ENCODE measurements around the gene EXOC4. TPM values are rescaled to one million over a fixed set of nuclear protein-coding genes. Genes with fewer than 3 reads are reported as not detected.

Gene EXOC4
- total RNA-seq, 2 experiments from 2014 or later = 58.0 to 59.9 TPM

DNA sequence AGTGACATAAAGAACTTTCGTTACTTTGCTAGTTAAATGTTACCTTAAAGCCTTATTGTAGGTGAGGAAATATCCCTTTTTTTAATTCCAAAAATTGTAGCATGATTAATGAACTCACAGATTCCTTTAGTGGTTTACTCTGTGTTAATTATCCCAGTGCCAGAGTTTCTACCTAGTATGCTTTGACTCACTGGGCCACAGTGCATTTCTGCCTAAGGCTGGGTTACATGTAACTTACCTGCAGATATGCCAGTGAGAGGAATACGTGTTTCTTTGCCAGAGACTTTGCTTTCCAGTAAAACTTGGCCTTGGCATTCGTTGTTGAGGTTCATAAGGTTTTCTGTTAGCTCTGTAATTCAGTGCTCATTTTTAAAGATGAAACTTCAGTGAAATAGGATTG is 493.4 kb downstream of the EXOC4 start:
- Mint-ChIP-seq H3K36me3 (ENCODE audit: low read depth) (peaks cover 8% of the 10 kb centered on the region), H3K9me3 (no peaks in the 10 kb centered on the region), H3K27ac (no peak overlapping the region), H3K4me1 (ENCODE audit: low read depth) (no peaks in the 10 kb centered on the region), H3K4me3 (no peak overlapping the region), H3K27me3 (no peaks in the 10 kb centered on the region)
- no peak overlapping the region for H3K4me3 ChIP-seq (ENCODE audit: low read length)
- DNase-seq = no peak
- no peak for TF ChIP-seq CTCF (IDR thresholded peaks at IDR 0.05)
- no peaks in the 10 kb centered on the region for H3K36me3 ChIP-seq (ENCODE audit: insufficient read depth, low read length)
- ChIA-PET CTCF (no interaction called here), POLR2A (no interaction called here)
- ATAC-seq (ENCODE audit: poor library complexity) = no peak
- no peaks in the 10 kb centered on the region for H3K27me3 ChIP-seq (ENCODE audit: control insufficient read depth in 1 of 2, insufficient read depth in 2 of 2, low read length in 2 of 2)
- H3K4me1 ChIP-seq (ENCODE audit: insufficient read depth, low read length) = no peaks in the 10 kb centered on the region
- no peaks in the 10 kb centered on the region for H3K9me3 ChIP-seq (ENCODE audit: control insufficient read depth in 1 of 2, insufficient read depth in 1 of 2, low read length in 2 of 2)
- intact Hi-C loops (cut with DNase I, micrococcal nuclease) = no loop called here
- no peak overlapping the region for H3K27ac ChIP-seq (ENCODE audit: low read depth in 1 of 2, low read length in 2 of 2)

- Histone ChIP-seq H3K4me1 (ENCODE audit: insufficient read depth, low read length) (no peaks in the 10 kb centered on the region), H3K36me3 (ENCODE audit: insufficient read depth, low read length) (no peaks in the 10 kb centered on the region), H3K4me3 (ENCODE audit: low read length) (no peak overlapping the region), H3K9me3 (ENCODE audit: control insufficient read depth in 1 of 2, insufficient read depth in 1 of 2, low read length in 2 of 2) (no peaks in the 10 kb centered on the region), H3K27ac (ENCODE audit: low read depth in 1 of 2, low read length in 2 of 2) (no peak overlapping the region), H3K27me3 (ENCODE audit: control insufficient read depth in 1 of 2, insufficient read depth in 2 of 2, low read length in 2 of 2) (no peaks in the 10 kb centered on the region)
- no peaks in the 10 kb centered on the region for H3K9me3 Mint-ChIP-seq
- H3K27me3 Mint-ChIP-seq = no peaks in the 10 kb centered on the region
- no peak overlapping the region for H3K27ac Mint-ChIP-seq
- CTCF ChIA-PET = no interaction called here
- H3K36me3 Mint-ChIP-seq (ENCODE audit: low read depth) = peaks cover 8% of the 10 kb centered on the region
- H3K4me3 Mint-ChIP-seq = no peak overlapping the region
- H3K4me1 Mint-ChIP-seq (ENCODE audit: low read depth) = no peaks in the 10 kb centered on the region
- POLR2A ChIA-PET = no interaction called here
- ATAC-seq (ENCODE audit: poor library complexity) (no peak), DNase-seq (no peak)
- intact Hi-C loops (cut with DNase I, micrococcal nuclease) = no loop called here
- TF ChIP-seq CTCF (IDR thresholded peaks at IDR 0.05) = no peak
Measured at GRCh38 chr7:133746847-133747246, 494.0 kb downstream of the EXOC4 start.

- DNase-seq = no peak
- Histone ChIP-seq H3K9me3 (ENCODE audit: control insufficient read depth in 1 of 2, insufficient read depth in 1 of 2, low read length in 2 of 2) (no peaks in the 10 kb centered on the region), H3K27me3 (ENCODE audit: control insufficient read depth in 1 of 2, insufficient read depth in 2 of 2, low read length in 2 of 2) (no peaks in the 10 kb centered on the region), H3K4me1 (ENCODE audit: insufficient read depth, low read length) (no peaks in the 10 kb centered on the region), H3K4me3 (ENCODE audit: low read length) (no peak overlapping the region), H3K36me3 (ENCODE audit: insufficient read depth, low read length) (no peaks in the 10 kb centered on the region), H3K27ac (ENCODE audit: low read depth in 1 of 2, low read length in 2 of 2) (no peak overlapping the region)
- peaks cover 8% of the 10 kb centered on the region for H3K36me3 Mint-ChIP-seq (ENCODE audit: low read depth)
- no peaks in the 10 kb centered on the region for H3K27me3 Mint-ChIP-seq
- no peaks in the 10 kb centered on the region for H3K4me1 Mint-ChIP-seq (ENCODE audit: low read depth)
- no peak for TF ChIP-seq CTCF (IDR thresholded peaks at IDR 0.05)
- intact Hi-C loops (cut with DNase I, micrococcal nuclease) = no loop called here
- H3K9me3 Mint-ChIP-seq = no peaks in the 10 kb centered on the region
- ATAC-seq (ENCODE audit: poor library complexity) = no peak
- H3K27ac Mint-ChIP-seq = no peak overlapping the region
- CTCF ChIA-PET = no interaction called here
- POLR2A ChIA-PET = no interaction called here
- no peak overlapping the region for H3K4me3 Mint-ChIP-seq
Measured at GRCh38 chr7:133748443-133749407, 495.8 kb downstream of the EXOC4 start.
